Neutrophil (primary cell): ENCODE results near the gene SMIM24.

Source experiments
- H3K27ac ChIP-seq: fragments of 200-600 bp; sonication (generic); 2 replicates; pipeline ENCODE4 v1.5.1; 2016; ENCODE audit warnings: mild to moderate bottlenecking, moderate library complexity
- H3K27me3 ChIP-seq: fragments of 200-600 bp; sonication (generic); 2 replicates; pipeline ENCODE4 v1.6.0; 2016; ENCODE audit warnings: mild to moderate bottlenecking
- H3K36me3 ChIP-seq: fragments of 200-600 bp; sonication (generic); 2 replicates; pipeline ENCODE4 v1.5.1; 2017
- H3K4me1 ChIP-seq, 2 experiments: fragments of 200-600 bp in 1 of 2; sonication (generic) in 1 of 2; 1 replicate in 1 of 2; 2 replicates in 1 of 2; pipeline versions ENCODE4 v1.5.1 to v1.6.1; 2013 to 2016; ENCODE audit warnings: low read depth in 1 of 2, low read length in 1 of 2, mild to moderate bottlenecking in 1 of 2, moderate library complexity in 1 of 2; ENCODE audit not compliant: control insufficient read depth in 1 of 2, insufficient read depth in 1 of 2
- H3K4me3 ChIP-seq, 2 experiments: fragments of 200-600 bp in 1 of 2; sonication (generic) in 1 of 2; 1 replicate in 1 of 2; 2 replicates in 1 of 2; pipeline ENCODE4 v1.5.1; 2013 to 2016; ENCODE audit warnings: low read depth in 1 of 2, low read length in 1 of 2, mild to moderate bottlenecking in 1 of 2, moderate library complexity in 1 of 2
- H3K9me3 ChIP-seq: fragments of 200-600 bp; sonication (generic); 2 replicates; pipeline ENCODE4 v1.5.1; 2016
- CTCF ChIP-seq: fragments of 200-600 bp; sonication (generic); IDR thresholded peaks from 2 replicates; pipeline ENCODE4 v1.5.1; 2016; ENCODE audit warnings: antibody characterized with exemption

The SMIM24 gene

DNA sequence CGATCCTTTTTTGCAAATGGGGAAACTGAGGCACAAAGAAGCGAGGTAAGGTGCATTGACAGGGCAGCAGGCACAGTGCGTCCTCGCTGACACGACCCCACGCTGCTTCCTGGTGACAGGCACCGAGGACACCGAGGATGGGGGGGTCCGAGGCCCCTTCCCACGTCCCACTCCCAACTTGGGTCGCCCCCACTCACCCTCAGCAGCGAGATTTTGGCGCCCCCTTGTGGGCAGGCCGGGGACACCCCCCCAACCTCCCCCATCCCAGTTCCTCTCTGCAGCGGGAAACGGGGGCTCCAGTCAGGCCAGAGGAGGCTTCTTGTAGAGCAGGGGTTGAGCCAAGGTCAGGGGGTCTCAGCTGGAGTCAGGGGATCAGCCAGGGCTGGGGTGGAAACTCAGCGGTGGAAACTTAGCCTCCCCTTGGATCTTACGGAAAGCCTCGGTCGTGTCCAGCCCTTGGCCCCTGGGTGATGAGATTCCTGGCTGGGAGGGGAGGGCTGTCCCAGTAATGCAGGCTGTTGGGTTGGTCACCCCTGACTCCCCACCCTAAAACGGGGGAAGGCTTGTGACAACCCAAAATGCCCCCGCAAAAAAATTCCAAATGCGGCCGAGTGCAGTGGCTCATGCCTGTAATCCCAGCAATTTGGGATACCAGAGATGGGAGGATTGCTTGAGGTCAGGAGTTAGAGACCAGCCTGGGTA, 8.2 kb downstream of the SMIM24 start:
- Histone ChIP-seq H3K9me3 (no peaks in the 10 kb centered on the region), H3K27ac (no peak overlapping the region), H3K4me3 (no peak overlapping the region), H3K27me3 (no peaks in the 10 kb centered on the region), H3K36me3 (no peaks in the 10 kb centered on the region), H3K4me1 (no peaks in the 10 kb centered on the region)
- peak; percentile 59 for TF ChIP-seq CTCF

DNA sequence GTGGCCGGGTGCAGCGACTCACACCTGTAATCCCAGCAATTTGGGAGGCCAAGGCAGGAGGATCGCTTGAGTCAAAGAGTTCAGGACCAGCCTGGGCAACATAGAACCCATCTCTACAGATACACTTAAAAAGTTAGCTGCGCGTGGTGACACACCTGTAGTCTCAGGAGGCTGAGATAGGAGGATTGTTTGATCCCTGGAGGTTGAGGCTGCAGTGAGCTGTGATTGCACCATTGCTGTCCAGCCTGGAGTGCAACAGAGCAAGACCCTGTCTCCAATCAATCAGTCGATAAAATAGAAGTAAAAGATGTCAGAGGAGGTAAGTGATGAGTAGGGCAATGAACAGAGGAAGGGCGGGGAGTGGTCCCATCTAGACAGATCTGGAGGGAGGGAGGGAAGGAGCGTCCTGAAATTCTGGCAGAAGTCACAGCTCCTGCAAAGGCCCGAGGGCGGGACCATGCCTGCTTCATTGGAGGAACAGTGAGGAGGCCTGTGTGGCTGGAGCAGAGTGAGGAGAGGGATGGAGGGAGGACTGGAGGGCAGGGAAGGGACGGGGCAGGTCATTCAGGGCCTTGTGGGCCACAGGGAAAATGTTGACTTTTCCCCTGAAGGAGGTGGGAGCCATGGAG, 9.7 kb downstream of the SMIM24 start:
- Histone ChIP-seq H3K4me1 (no peaks in the 10 kb centered on the region), H3K27ac (no peak overlapping the region), H3K36me3 (peaks cover 4% of the 10 kb centered on the region), H3K9me3 (no peaks in the 10 kb centered on the region), H3K4me3 (no peak overlapping the region), H3K27me3 (no peaks in the 10 kb centered on the region)
- TF ChIP-seq CTCF, result no peak

- H3K27ac ChIP-seq, result no peak overlapping the region
- no peak for TF ChIP-seq CTCF
- no peaks in the 10 kb centered on the region for H3K27me3 ChIP-seq
- H3K4me1 ChIP-seq, result no peaks in the 10 kb centered on the region
- H3K4me3 ChIP-seq, result no peak overlapping the region
- no peaks in the 10 kb centered on the region for H3K9me3 ChIP-seq
- H3K36me3 ChIP-seq, result peaks cover 5% of the 10 kb centered on the region
Measured at GRCh38 chr19:3469638-3470499, 10.5 kb downstream of the SMIM24 start.

GRCh38 chr19:3468211-3468610, 12.1 kb downstream of the SMIM24 start:
- Histone ChIP-seq H3K36me3 (peaks cover 22% of the 10 kb centered on the region), H3K27ac (no peak overlapping the region), H3K4me1 (no peaks in the 10 kb centered on the region), H3K4me3 (no peak overlapping the region), H3K9me3 (no peaks in the 10 kb centered on the region), H3K27me3 (no peaks in the 10 kb centered on the region)
- TF ChIP-seq CTCF, result no peak

- Histone ChIP-seq H3K36me3 (peaks cover 28% of the 10 kb centered on the region), H3K27me3 (no peaks in the 10 kb centered on the region), H3K27ac (no peak overlapping the region), H3K9me3 (no peaks in the 10 kb centered on the region), H3K4me1 (no peaks in the 10 kb centered on the region), H3K4me3 (no peak overlapping the region)
- TF ChIP-seq CTCF, result no peak
Measured at GRCh38 chr19:3467437-3468198, 12.7 kb downstream of the SMIM24 start.
